ENCODE data around the gene RHBDL3. TPM values are rescaled to one million over a fixed set of nuclear protein-coding genes. Genes with fewer than 3 reads are reported as not detected.

Gene RHBDL3
- total RNA-seq, 2 experiments from 2014 or later, result 0.15 TPM; not detected in 1

GRCh38 chr17:32320847-32321246 lies 55.2 kb downstream of the RHBDL3 start:
- POLR2A ChIA-PET, result no interaction called here
- DNase-seq (ENCODE audit: low spot score), result no peak
- intact Hi-C loops (cut with micrococcal nuclease; ENCODE audit: unreplicated experiment), result no loop called here
- Histone ChIP-seq H3K4me3 (ENCODE audit: low read depth, low read length, poor library complexity, severe bottlenecking) (no peak overlapping the region), H3K79me2 (ENCODE audit: insufficient read depth, low read depth, low read length) (no peaks in the 10 kb centered on the region), H3K9me3 (ENCODE audit: low read length) (no peaks in the 10 kb centered on the region), H3K9me2 (ENCODE audit: insufficient read depth, low read length) (no peaks in the 10 kb centered on the region), H2AFZ (ENCODE audit: low read length) (no peak overlapping the region), H3K4me2 (ENCODE audit: low read length) (no peak overlapping the region), H3K36me3 (ENCODE audit: insufficient read depth, low read length) (no peaks in the 10 kb centered on the region), H3K27ac (ENCODE audit: low read depth, low read length, poor library complexity, severe bottlenecking) (no peak overlapping the region), H3K4me1 (ENCODE audit: insufficient read depth, low read length, poor library complexity, severe bottlenecking) (peaks cover 15% of the 10 kb centered on the region), H4K20me1 (ENCODE audit: insufficient read depth, low read length) (no peaks in the 10 kb centered on the region)
- no TSS peak for BruUV-seq (replicated peaks)
- TF ChIP-seq EZH2phosphoT487 (IDR thresholded peaks at IDR 0.05; ENCODE audit: borderline replicate concordance, low read depth, low read length), result no peak
- CTCF ChIA-PET (ENCODE audit: unreplicated experiment), result no interaction called here

- intact Hi-C loops (cut with micrococcal nuclease; ENCODE audit: unreplicated experiment), result no loop called here
- no peaks in the 10 kb centered on the region for H3K9me3 ChIP-seq (ENCODE audit: low read length)
- POLR2A ChIA-PET, result no interaction called here
Observed at GRCh38 chr17:32323046-32323445, 57.4 kb downstream of the RHBDL3 start.

DNA sequence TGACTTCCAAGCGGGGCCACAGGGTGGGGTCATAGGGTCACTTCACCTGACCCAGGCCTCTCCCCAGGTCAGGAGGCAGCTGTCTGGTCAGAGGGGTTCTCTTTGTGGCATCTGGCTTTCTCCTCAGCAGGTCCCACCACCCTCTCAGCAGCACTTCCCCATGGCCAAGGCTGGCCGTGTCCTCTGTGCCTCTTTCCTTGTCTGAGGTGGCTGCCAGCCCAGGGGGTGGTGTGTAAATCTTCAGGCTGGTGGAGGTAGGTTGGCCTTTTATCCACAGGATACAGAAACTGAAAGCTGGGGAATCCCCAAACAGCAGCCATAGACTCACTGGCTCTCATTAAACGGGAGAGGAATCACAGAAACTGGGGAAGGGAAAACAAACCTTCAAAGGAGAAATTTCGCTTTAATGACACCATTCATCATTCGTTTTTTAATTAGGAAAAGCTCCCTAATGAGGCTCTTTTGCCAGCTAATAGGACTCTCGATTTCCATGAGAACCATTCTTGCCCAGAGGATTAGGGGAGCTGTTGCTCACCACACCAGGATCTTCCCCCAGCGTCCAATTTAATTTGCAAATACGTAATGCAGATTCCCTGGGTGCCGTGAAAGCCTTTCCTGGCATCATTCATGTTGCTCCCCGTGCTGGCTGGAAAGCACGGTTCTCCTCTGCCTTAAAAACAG lies 58.3 kb downstream of the RHBDL3 start:
- Histone ChIP-seq H3K36me3 (ENCODE audit: insufficient read depth, low read length) (no peaks in the 10 kb centered on the region), H3K4me2 (ENCODE audit: low read length) (no peak overlapping the region), H3K4me3 (ENCODE audit: low read depth, low read length, poor library complexity, severe bottlenecking) (no peak overlapping the region), H3K79me2 (ENCODE audit: insufficient read depth, low read depth, low read length) (no peaks in the 10 kb centered on the region), H3K9me2 (ENCODE audit: insufficient read depth, low read length) (no peaks in the 10 kb centered on the region), H3K9me3 (ENCODE audit: low read length) (no peaks in the 10 kb centered on the region), H2AFZ (ENCODE audit: low read length) (peak overlapping the region; percentile 42; the same call in 1 of the 2 replicates), H3K4me1 (ENCODE audit: insufficient read depth, low read length, poor library complexity, severe bottlenecking) (peaks cover 25% of the 10 kb centered on the region), H4K20me1 (ENCODE audit: insufficient read depth, low read length) (no peaks in the 10 kb centered on the region), H3K27ac (ENCODE audit: low read depth, low read length, poor library complexity, severe bottlenecking) (no peak overlapping the region)
- ChIA-PET CTCF (ENCODE audit: unreplicated experiment) (no interaction called here), POLR2A (no interaction called here)
- no TSS peak for BruUV-seq (replicated peaks)
- DNase-seq (ENCODE audit: low spot score), result no peak
- intact Hi-C loops (cut with micrococcal nuclease; ENCODE audit: unreplicated experiment), result no loop called here
- TF ChIP-seq CTCF (conservative IDR thresholded peaks at IDR 0.05; ENCODE audit: low read length) (no peak), EZH2phosphoT487 (IDR thresholded peaks at IDR 0.05; ENCODE audit: borderline replicate concordance, low read depth, low read length) (no peak)

More at GRCh38 chr17:32323046-32323445, 57.4 kb downstream of the RHBDL3 start:
- Histone ChIP-seq H3K27ac (ENCODE audit: low read depth, low read length, poor library complexity, severe bottlenecking) (no peak overlapping the region), H3K4me1 (ENCODE audit: insufficient read depth, low read length, poor library complexity, severe bottlenecking) (peaks cover 16% of the 10 kb centered on the region), H3K4me2 (ENCODE audit: low read length) (no peak overlapping the region), H4K20me1 (ENCODE audit: insufficient read depth, low read length) (no peaks in the 10 kb centered on the region), H3K4me3 (ENCODE audit: low read depth, low read length, poor library complexity, severe bottlenecking) (no peak overlapping the region), H3K36me3 (ENCODE audit: insufficient read depth, low read length) (no peaks in the 10 kb centered on the region), H2AFZ (ENCODE audit: low read length) (no peak overlapping the region), H3K79me2 (ENCODE audit: insufficient read depth, low read depth, low read length) (no peaks in the 10 kb centered on the region), H3K9me2 (ENCODE audit: insufficient read depth, low read length) (no peaks in the 10 kb centered on the region)
- BruUV-seq (replicated peaks), result no TSS peak
- CTCF ChIA-PET (ENCODE audit: unreplicated experiment), result no interaction called here
- no peak for TF ChIP-seq EZH2phosphoT487 (IDR thresholded peaks at IDR 0.05; ENCODE audit: borderline replicate concordance, low read depth, low read length)
- no peak for DNase-seq (ENCODE audit: low spot score)

Data from OCI-LY7 (cell line).